GM12878 (cell line): Measurements from ENCODE around the gene NDUFA13. TPM values are rescaled to one million over a fixed set of nuclear protein-coding genes. Genes with fewer than 3 reads are reported as not detected.

Experiments
- ATAC-seq: fragments of 200-7000 bp; cut with Tn5 transposase; 3 replicates; pipeline ENCODE4 v1.9.1; 2020; ENCODE audit warnings: mild to moderate bottlenecking, moderate library complexity
- BruUV-seq: library from RNA; stranded (reverse); fragments of 400-500 nt; replicated peaks from 2 replicates; lab custom pipeline; 2021; lab: Mats Ljungman, UMichigan
- CTCF ChIA-PET: fragments of 300-600 bp; sonication (Branson Sonifier 250); formaldehyde crosslinking; extraction: SDS; loops from one replicate; lab custom pipeline; 2021; ENCODE audit warnings: inconsistent platforms; lab: Yijun Ruan, JAX
- POLR2A ChIA-PET: fragments of 350-600 bp; formaldehyde crosslinking; extraction: SDS; loops from one replicate; lab custom pipeline; 2021; ENCODE audit warnings: inconsistent platforms; lab: Charles Lee
- RAD21 ChIA-PET: fragments of 300-600 bp; sonication (Branson Sonifier 250); formaldehyde crosslinking; loops from one replicate; lab custom pipeline; 2023; ENCODE audit warnings: antibody characterized with exemption; ENCODE audit not compliant: unreplicated experiment; lab: Charles Lee
- SMC1A ChIA-PET: fragments of 300-600 bp; sonication (Branson Sonifier 250); formaldehyde crosslinking; loops from one replicate; lab custom pipeline; 2023; ENCODE audit not compliant: unreplicated experiment, uncharacterized antibody; lab: Charles Lee
- DNase-seq: peaks from one replicate; pipeline ENCODE4 v3.0.0-alpha.2; 2011; ENCODE audit warnings: low read depth, low spot score
- FAIRE-seq: peaks from 3 replicates; lab custom pipeline; 2011; peaks lifted over from hg19 to GRCh38; lab: Jason Lieb, UNC
- H2AFZ ChIP-seq: 2 replicates; pipeline ENCODE4 v1.6.0; 2011; ENCODE audit warnings: low read depth, low read length, control low read depth; ENCODE audit not compliant: control insufficient read depth
- H3K27ac ChIP-seq: 2 replicates; pipeline ENCODE4 v1.5.1; 2011; ENCODE audit warnings: control low read depth; ENCODE audit not compliant: control insufficient read depth, insufficient read depth
- H3K27me3 ChIP-seq, 2 experiments: replicated peaks in 1 of 2; 2 replicates each; pipeline versions ENCODE4 v1.6.0 to v1.6.1; 2011; ENCODE audit warnings: low read length in 1 of 2; ENCODE audit not compliant: control insufficient read depth in 2 of 2, insufficient read depth in 2 of 2
- H3K36me3 ChIP-seq, 2 experiments: 2 replicates each; pipeline ENCODE4 v1.5.1; 2011; ENCODE audit warnings: low read length in 1 of 2; ENCODE audit not compliant: control insufficient read depth in 2 of 2, insufficient read depth in 2 of 2
- H3K4me1 ChIP-seq: 2 replicates; pipeline ENCODE4 v1.6.1; 2011; ENCODE audit warnings: mild to moderate bottlenecking, low read length, moderate library complexity, mixed read lengths; ENCODE audit not compliant: control insufficient read depth, insufficient read depth
- H3K4me2 ChIP-seq: 2 replicates; pipeline ENCODE4 v1.6.0; 2011; ENCODE audit warnings: control low read depth; ENCODE audit not compliant: control insufficient read depth, insufficient read depth
- H3K4me3 ChIP-seq: fragments of 200-600 bp; sonication (generic); 2 replicates; pipeline ENCODE4 v1.5.1; 2016
- H3K79me2 ChIP-seq: 2 replicates; pipeline ENCODE4 v1.6.0; 2011; ENCODE audit warnings: low read length; ENCODE audit not compliant: control insufficient read depth, insufficient read depth
- H3K9ac ChIP-seq: 2 replicates; pipeline ENCODE4 v1.8.0; 2011; ENCODE audit warnings: low read length, control low read depth, mixed read lengths; ENCODE audit not compliant: control insufficient read depth, insufficient read depth
- H3K9me3 ChIP-seq: replicated peaks from 3 replicates; pipeline ENCODE4 v1.5.1; 2011; ENCODE audit warnings: mild to moderate bottlenecking, low read length; ENCODE audit not compliant: control insufficient read depth, insufficient read depth
- H4K20me1 ChIP-seq: 2 replicates; pipeline ENCODE4 v1.6.0; 2011; ENCODE audit not compliant: control insufficient read depth, insufficient read depth
- BCLAF1 ChIP-seq: fragments of 450-650 bp; IDR thresholded peaks from 2 replicates; pipeline ENCODE4 v1.6.1; 2017; ENCODE audit warnings: antibody characterized with exemption, mild to moderate bottlenecking, moderate library complexity
- NRF1 ChIP-seq: conservative IDR thresholded peaks from 2 replicates; pipeline ENCODE4 v1.6.1; 2011; ENCODE audit warnings: mild to moderate bottlenecking, low read depth, low read length, improper control_type of control experiment
- PML ChIP-seq: IDR thresholded peaks from 2 replicates; pipeline ENCODE4 v1.6.1; 2012; ENCODE audit warnings: low read length, inconsistent platforms
- SRF ChIP-seq, 2 experiments: IDR thresholded peaks; 2 replicates each; pipeline ENCODE4 v1.6.1; 2011; ENCODE audit warnings: low read depth in 2 of 2, low read length in 2 of 2, mild to moderate bottlenecking in 1 of 2, moderate library complexity in 1 of 2
- USF1 ChIP-seq: IDR thresholded peaks from 2 replicates; pipeline ENCODE4 v1.6.1; 2011; ENCODE audit warnings: borderline replicate concordance, low read depth, mild to moderate bottlenecking, moderate library complexity, mixed read lengths, low read length; ENCODE audit not compliant: insufficient read depth; ENCODE audit errors: extremely low read length
- WGBS: methylation state at CpG from one replicate; pipeline ENCODE4 v1.1.6; 2016; ENCODE audit warnings: low lambda C conversion rate; ENCODE audit not compliant: insufficient replicate concordance, insufficient coverage; ENCODE audit errors: missing lambda C conversion rate; 5-methylcytosine and 5-hydroxymethylcytosine counted together
- in situ Hi-C: fragments of 300-500 bp; cut with MboI; formaldehyde crosslinking; loops from 9 replicates; pipeline ENCODE4 v1.14.3; 2018; ENCODE audit warnings: mixed read lengths
- intact Hi-C: fragments of 100-400 bp; cut with micrococcal nuclease; formaldehyde crosslinking; loops from one replicate; pipeline ENCODE4 v1.14.2; 2022; ENCODE audit not compliant: unreplicated experiment
- polyA plus RNA-seq, 11 experiments: library from polyadenylated mRNA; depleted of rRNA in 4 of 11; unstranded in 6 of 11; stranded (reverse) in 5 of 11; fragments of >200 nt; fragmentation: Nextera tagmentation in 4 of 11; fragmentation: Illumina TruSeq in 1 of 11; extraction: Ambion mirVana in 4 of 11; extraction: Trizol in 1 of 11; gene quantifications; 1 replicate in 1 of 11; 2 replicates in 10 of 11; pipeline versions ENCODE4 v1.2.1 to v1.2.3, GENCODE V29; 2011 to 2016; ENCODE audit warnings: inconsistent platforms in 2 of 11, missing spikeins in 2 of 11, low read depth in 1 of 11
- total RNA-seq, 4 experiments: library from RNA; depleted of rRNA in 3 of 4; stranded (reverse); fragments of >200 nt in 3 of 4; fragmentation: Illumina TruSeq in 1 of 4; extraction: Trizol in 1 of 4; gene quantifications; 2 replicates each; pipeline versions ENCODE4 v1.2.1 to v1.2.3, GENCODE V29; 2013 to 2021

NDUFA13 gene
- total and polyA plus RNA-seq, 10 of the 15 experiments (the other 5 are each of a cell fraction or from before 2014, with no cell fraction given) = 224 to 586 (median 456) TPM

GRCh38 chr19:19546751-19547162, 30.7 kb downstream of the NDUFA13 start:
- FAIRE-seq (no peak), ATAC-seq (no peak), DNase-seq (no peak)
- intact Hi-C loops (no loop called here), in situ Hi-C loops (loop anchor here (25.0 kb wide), 4 partner anchors 866 to 1491 kb away; partner anchors contain the start of genes ZNF66 and ZNF737)
- ChIA-PET RAD21 (interaction anchor here (1.4 kb wide), 1 partner anchor 15 kb away, joined by 3 read pairs; no protein-coding TSS in a partner anchor), CTCF (interaction anchor here (0.8 to 1.0 kb wide), 2 partner anchors 15 to 102 kb away, joined by 3 to 4 read pairs; no protein-coding TSS in a partner anchor), SMC1A (interaction anchor here (1.2 kb wide), 1 partner anchor 14 kb away, joined by 3 read pairs; no protein-coding TSS in a partner anchor), POLR2A (interaction anchor here (0.6 kb wide), 1 partner anchor 16 kb away, joined by 4 read pairs; no protein-coding TSS in a partner anchor)
- BruUV-seq = no TSS peak
- H3K4me1 ChIP-seq = no peaks in the 10 kb centered on the region
- H3K9ac ChIP-seq = no peak overlapping the region
- H3K4me3 ChIP-seq = no peak overlapping the region
- WGBS = 50% methylated on average over 19 of the region's 19 CpGs
- no peaks in the 10 kb centered on the region for H4K20me1 ChIP-seq
- no peaks in the 10 kb centered on the region for H3K36me3 ChIP-seq
- H3K9me3 ChIP-seq = no peaks in the 10 kb centered on the region
- no peaks in the 10 kb centered on the region for H3K27me3 ChIP-seq
- TF ChIP-seq SRF (IDR thresholded peaks at IDR 0.05; ENCODE audit: low read depth in 2 of 2, low read length in 2 of 2) = no peak
- TF ChIP-seq USF1 = no peak
- TF ChIP-seq NRF1 = no peak
- TF ChIP-seq BCLAF1 = no peak
- no peak for TF ChIP-seq PML
- no peak overlapping the region for H2AFZ ChIP-seq
- no peak overlapping the region for H3K4me2 ChIP-seq
- no peak overlapping the region for H3K27ac ChIP-seq
- H3K79me2 ChIP-seq = no peaks in the 10 kb centered on the region
